H54 (cell line): ENCODE data around the gene THRB.

Experiments used
- DNase-seq: peaks from one replicate; pipeline ENCODE4 v3.0.0; 2011; ENCODE audit warnings: low spot score, mixed read lengths; ENCODE audit not compliant: insufficient read length
- FAIRE-seq: peaks from 3 replicates; lab custom pipeline; 2011; peaks lifted over from hg19 to GRCh38; lab: Jason Lieb, UNC
- POLR2A ChIP-seq: IDR thresholded peaks from 2 replicates; pipeline ENCODE4 v1.6.1; 2011; ENCODE audit warnings: low read depth, mild to moderate bottlenecking, low read length

THRB gene

DNA sequence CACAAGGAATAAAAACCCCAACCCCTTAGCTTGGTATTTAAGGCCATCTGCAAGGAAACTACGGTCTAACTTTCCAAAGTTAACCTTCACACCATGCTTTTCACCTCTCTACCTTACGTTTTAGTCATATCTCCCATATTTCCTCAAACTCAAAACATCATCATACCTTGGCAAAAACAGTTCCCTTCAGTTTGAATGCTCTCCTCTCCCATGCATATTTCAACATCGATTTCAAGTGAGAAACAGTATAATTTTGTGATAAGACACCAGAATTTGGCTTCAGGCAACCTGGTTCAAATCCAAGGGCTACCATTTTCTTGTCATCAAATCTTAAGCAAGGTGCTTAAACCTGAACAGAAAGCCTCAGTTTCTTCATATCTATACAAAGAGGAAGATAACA is 108.2 kb downstream of the THRB start:
- no peak for TF ChIP-seq POLR2A
- FAIRE-seq (no peak), DNase-seq (no peak)

- no peak for TF ChIP-seq POLR2A
- DNase-seq (no peak), FAIRE-seq (no peak)
Observed at GRCh38 chr3:24385012-24385615, 109.5 kb downstream of the THRB start.

DNA sequence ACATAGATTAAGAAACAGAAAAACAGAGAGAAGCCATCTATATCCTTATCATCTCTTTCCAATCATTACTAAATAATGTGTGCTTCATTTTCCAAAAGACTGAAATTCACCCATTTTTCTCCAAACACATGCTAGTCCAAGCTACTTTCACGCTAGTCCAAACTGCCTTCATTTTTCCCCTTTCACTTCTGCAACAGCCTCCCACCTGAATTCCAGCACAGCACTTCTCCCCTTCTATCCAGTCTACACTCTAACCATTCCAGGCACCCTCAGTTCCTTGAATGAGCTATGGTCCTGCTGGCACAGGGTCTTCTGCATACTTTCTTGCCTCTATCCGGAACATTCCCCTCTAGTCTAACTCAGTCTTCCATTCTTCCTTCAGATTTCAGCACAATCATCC is 112.0 kb downstream of the THRB start:
- TF ChIP-seq POLR2A, result no peak
- FAIRE-seq (no peak), DNase-seq (no peak)

- TF ChIP-seq POLR2A, result no peak
- FAIRE-seq, result no peak
- DNase-seq, result no peak
Observed at GRCh38 chr3:24379936-24380335, 114.7 kb downstream of the THRB start.

GRCh38 chr3:24378313-24378712 is 116.3 kb downstream of the THRB start:
- DNase-seq (no peak), FAIRE-seq (no peak)
- no peak for TF ChIP-seq POLR2A

DNA sequence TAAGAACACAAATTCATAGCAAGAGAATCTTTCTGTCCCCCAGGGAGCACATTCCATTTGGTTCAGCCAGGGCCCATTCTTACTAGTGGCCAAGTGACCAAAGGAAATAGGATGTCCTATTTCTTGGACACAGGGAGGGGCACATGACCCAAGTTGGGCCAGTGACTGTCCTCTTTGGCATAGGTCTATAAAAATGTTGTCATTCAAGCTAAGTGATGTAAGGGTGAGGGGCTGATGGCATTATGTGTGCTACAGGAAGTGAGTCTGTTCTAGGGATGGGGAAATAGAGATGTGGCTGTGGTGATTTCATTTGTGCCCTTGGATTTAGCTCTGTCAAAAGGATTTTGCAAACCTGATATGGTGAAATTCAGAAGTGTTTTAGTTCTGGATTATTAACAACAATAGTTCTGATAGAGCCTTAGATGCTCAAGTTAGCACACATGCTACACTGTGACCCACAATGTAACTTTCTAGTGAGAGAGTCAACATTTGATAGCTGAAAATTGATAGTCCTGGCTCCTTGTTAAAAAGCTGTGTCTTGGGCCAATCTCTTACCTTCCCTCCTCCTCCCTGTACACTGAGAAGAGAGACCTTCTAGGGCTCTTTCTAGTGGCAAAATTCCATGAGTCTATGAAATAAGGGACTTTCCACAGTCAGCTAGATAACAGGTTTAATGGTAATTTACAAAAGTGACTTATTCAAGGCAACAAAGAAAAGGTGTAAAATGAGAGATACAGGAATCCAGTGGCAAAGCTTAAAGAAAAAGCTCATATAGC is 117.2 kb downstream of the THRB start:
- TF ChIP-seq POLR2A, result no peak

DNA sequence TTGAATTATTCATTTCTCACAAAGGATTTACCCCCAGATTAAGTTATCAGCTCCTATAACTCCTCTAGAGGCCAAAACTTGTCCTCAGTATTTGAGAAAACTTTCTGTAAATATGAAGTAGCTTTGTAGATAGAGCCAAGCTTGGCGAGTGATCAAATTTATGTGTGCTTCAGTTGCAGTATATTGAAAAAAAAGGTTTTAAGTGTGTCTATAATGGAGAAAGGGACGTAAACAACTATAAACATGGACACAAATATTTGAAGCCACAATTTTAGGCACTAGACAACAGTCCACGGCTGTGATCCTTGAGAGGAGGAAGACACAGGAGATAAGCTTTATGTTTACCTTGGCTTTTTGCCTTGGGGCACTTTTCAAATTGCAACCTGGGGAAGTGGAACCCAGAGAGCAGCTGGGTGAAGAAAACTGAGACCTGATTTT is 118.7 kb downstream of the THRB start:
- DNase-seq (no peak), FAIRE-seq (no peak)
- no peak for TF ChIP-seq POLR2A

More for the DNA sequence above, 117.2 kb downstream of the THRB start:
- DNase-seq, result no peak
- no peak for FAIRE-seq

DNA sequence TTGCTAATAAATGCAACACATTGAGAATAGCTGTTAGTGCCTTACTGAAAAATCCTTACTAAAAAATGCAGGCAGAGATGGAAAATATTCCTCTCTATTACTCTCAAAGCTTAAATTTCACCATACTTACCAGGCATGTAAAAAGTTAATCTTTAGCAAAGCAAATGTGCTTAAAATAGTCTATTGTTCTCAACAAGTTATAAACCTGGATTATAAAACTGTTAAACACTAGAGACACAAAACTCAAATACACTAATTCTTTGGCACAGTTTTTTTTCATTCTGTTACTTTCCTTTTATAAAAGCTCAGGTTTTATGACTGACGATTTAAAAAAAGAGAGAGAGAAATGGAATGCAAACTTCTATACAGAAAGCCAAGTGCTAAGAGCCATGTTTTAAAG is 119.8 kb downstream of the THRB start:
- no peak for FAIRE-seq
- no peak for DNase-seq
- TF ChIP-seq POLR2A, result no peak

- FAIRE-seq, result no peak
- DNase-seq, result no peak
Observed at GRCh38 chr3:24373198-24373959, 121.3 kb downstream of the THRB start.

DNA sequence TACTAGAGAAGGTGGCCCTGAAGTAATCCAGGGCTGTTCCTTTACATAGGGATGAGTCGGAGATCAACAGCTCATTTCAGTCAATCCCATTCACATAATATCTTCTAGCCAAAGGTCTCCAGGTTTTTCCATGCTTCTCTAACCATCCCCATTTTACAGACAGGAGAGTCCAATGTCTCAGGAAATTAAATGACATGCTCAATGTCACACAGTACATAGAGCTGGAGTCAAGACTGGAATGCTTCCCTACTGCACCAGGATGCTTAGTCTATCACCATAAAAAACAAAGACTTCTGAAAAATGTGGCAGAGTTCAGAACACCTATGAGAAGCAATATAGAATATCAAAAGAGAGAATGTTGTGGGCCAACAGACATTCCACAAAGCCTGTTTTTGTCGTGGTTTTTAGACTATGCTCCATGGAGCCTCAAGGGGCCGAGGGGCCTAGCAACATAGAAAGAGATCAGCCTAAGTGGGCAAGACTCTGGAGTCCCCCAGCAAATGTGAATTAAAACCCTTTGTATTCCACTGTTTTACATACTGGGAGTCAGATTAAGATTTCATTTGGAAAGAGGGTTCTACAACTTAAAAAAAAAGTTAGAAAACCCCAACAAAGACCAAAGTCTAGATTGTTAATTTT is 122.0 kb downstream of the THRB start:
- DNase-seq, result no peak
- FAIRE-seq, result no peak

More at GRCh38 chr3:24373198-24373959, 121.3 kb downstream of the THRB start:
- TF ChIP-seq POLR2A, result no peak

DNA sequence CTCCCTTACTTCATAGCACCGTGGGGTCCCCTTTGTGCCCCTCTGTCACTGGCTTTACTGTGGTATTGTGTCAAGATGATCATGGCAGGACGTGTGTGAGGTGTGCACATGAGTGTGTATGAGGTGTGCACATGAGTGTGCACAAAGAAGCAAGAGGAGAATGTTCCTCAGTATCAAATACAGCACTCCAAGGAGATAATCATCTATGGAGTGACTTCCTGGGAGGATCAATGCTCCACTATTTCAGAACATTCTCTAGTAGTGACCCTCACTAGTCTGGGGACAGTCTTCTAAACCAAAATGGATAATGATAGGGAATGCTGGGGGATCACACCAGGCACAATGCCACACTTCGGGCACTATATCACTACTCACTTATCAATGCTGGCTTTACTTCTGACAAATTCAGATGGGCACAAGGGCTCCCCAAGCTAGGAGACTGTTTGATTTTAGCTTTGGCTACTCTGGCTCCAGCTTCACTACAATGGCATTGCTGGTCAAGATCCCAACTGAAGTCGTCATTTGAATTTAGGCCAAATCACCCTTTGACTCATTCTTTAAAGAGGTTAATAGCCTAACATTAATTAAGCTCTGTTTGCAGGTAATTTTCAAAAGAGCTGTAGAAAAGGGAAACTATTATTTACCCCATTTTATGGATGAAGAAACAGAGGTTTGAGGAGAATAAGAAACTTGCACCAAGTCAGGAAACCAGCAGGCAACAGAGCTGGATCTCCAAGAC is 124.1 kb downstream of the THRB start:
- no peak for DNase-seq
- no peak for FAIRE-seq
- no peak for TF ChIP-seq POLR2A

More for the DNA sequence above, 122.0 kb downstream of the THRB start:
- TF ChIP-seq POLR2A, result no peak

DNA sequence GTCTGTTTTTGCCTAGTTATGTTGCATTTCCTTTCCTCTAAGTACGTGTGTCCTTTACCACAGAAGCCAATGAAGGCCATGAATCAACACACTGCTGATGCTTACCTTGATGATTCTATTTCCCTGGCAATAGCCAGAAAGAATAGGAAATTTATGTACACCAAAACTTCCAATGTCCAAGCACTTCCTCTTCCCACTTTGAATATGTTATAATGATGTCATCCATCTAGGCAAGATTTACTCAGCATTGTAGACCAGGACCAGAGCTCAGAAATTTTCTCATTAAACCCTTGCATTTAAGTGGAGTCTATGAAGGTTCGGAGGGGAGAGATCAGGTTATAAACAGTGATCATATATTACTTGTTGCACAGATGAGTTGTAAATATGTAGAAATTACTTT is 126.0 kb downstream of the THRB start:
- DNase-seq (no peak), FAIRE-seq (no peak)
- no peak for TF ChIP-seq POLR2A

DNA sequence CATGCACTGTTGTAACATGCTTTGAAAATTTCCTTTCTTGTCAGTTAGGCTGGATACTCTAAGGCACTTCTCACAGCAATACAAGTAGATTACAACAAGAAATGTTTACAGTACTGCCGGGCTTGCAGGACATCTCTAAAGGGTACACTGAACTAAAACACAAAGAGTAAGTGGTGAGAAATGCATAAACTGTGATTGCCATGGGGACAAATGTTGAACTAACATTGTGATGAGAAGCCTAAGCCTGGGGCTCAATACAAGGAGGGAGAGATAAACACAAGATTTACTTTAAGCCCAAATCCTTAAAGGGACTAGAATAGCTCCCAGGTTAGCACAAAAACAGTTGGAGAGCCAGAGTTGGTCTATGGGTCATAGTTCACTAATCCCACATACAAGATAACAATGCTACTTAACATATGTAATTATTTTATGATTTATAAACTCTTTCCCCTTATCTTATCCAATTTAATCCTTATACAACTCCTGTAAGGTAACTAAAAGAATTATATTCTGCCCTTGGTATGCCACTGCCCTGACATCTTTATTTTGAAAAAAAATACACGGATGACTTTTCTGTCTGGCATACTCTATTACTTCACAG is 126.9 kb downstream of the THRB start:
- no peak for DNase-seq
- no peak for FAIRE-seq

More for the DNA sequence above, 126.9 kb downstream of the THRB start:
- TF ChIP-seq POLR2A, result no peak
